Activated CD4-positive, alpha-beta T cell treated with anti-CD3 and anti-CD28 coated beads, Interleukin-2, Interleukin-4, amounts not matched to agents 100 ng/mL and 50 ng/mL, durations not matched to agents 16 hours and 8 hours (primary cell): ENCODE data around the gene FAM200C.

Experiments
- DNase-seq: peaks from one replicate; pipeline ENCODE4 v3.0.0-alpha.2; 2020; ENCODE audit warnings: low spot score

Gene FAM200C

DNA sequence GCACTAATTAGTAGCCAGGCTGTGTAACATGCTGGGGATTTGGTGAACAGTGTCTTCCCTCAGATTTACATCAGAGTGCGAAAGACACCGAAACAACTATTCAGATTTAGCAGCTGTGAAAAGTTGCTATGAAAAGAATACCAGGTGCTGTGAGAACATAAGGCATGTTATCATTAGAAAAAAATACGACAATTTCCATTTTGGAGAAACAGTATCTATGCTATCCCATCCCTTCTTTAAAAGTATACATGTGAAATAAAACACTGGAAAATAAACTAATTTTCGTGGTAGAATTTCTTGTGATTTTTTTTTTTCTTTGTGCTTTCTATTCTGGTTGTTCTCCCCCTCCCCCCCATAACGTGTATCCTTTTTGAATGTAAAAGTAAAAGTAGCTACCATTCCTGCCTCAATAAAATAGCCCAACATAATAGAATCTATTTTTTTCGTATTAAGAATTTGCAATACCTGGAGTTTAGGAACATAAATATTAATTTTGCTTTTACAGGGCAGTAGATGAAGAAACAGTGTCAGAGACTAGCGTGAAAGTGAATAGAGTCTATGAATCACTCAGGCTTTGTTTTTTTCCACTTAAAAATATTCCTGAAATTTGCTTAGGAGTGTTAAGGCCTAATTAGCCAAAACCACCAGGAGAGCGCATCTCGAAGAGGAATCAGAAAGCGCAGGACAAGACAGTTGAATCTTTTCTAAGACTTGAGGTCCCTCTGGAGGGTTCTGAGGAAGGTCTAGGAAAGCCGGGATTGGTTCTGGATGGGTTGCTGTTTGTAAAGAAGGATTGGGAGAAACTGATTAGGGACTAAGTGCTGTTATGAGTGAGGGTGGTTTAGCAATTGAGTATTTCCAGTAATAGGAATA is 19.8 kb upstream of the FAM200C start:
- no peak for DNase-seq

DNA sequence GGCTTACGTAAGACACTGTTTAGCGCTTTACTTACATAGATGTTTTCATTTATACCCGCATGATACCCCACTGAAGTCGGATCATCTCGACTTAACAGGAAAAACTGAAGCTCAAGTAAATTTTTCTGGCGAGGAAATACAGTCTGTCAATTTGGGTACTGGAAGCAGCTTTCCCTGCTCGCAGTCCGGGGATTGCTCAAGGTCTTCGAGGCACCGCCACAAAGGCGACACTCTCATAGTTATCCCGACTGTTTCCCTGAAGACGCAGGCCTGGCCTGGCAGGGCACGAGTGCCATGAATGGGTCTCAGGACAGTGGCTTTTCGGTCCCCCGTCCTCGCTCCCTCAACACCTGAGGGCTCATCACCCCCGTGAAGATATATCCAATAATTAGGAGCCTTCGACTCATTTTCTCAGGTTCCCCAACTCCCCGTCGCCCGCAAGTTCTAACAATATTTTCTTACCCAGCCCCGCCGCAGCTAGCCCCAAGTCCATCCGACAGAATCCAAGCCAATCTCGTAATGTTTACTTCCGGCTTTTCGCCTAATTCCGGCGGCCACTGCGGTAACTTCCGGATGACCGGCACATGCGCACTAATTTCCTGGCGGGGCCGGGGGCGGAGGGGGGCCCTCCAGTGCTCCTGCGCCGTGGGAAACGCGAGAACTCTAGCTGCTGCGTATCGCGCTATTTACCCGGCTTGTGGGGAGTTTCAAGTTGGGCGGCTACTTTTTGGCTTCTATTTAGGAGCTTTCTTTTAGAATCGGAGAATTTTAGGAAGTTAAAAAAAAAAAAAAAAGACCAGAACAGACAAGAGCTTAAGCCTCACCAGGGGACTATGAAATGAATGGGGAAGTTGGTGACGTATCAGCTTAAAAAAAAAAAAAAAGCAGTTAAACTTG is 19.0 kb upstream of the FAM200C start, which contains the start of gene SLU7:
SLU7 (minus strand) TSS at position 521 of the 897 bp plus-strand sequence. CDS start 3,787 bp downstream, outside the sequence.
- peak; percentile 94 for DNase-seq

GRCh38 chr5:160398806-160399205 is 1.0 kb downstream of the FAM200C start:
- DNase-seq: no peak

GRCh38 chr5:160397492-160397891 is 2.4 kb downstream of the FAM200C start:
- DNase-seq: no peak

DNA sequence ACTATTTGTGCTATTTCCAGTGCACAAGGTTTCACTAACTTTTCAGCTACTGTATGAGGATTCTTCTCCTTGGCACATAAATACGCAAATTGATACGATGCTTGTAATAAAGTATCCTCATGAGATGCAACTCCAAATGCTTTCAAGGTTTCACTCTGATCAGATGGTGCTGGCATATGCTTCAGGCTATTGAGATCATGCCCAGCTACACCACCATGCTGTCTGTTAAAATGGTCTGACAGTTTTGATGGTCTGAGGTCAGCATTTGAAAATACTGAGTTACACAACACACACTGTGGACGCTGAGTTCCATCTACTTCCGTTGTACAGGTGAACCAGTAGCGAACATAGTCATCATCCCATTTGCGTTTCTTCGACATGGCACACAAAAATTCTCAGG is 4.7 kb downstream of the FAM200C start:
- no peak for DNase-seq

DNA sequence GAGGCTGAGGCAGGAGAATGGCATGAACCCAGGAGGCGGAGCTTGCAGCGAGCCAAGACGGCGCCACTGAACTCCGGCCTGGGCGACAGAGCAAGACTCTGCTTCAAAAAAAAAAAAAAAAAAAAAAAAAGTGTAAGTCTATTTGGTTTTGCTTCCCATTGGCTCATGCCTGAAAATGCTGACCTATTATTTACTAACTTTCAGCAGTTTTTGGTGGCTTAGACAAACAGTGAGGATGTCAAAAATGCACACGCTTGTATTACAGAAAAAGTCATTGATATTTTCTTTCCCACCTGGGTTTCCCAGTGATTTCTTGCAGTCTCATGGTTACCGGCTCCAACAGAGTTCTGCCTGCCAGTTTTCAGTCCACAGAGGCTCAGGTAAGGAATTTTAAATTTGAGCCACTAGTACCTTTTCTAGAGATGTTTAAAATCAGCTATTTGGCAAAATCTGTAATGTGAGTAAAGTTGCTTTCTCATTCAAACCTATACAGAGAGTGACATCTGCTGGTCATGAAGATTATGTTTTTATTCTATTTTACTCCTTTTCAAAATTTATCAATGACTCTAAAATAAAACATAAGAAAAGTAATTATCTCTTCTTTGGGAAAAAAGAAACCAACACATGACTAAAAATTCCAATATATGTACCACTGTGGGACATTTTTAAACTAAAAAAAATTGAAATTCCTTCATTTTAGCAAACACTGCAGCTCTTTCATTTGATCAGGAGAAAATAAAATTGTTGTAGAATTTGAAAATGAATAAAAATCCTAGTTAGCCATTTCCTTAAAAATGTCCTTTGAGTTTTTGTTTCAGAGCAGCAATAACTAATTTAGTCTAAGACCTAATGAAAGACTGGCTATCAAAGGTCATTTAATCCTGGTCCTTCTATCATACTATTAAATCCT is 8.8 kb downstream of the FAM200C start:
- peak; percentile 27 for DNase-seq

DNA sequence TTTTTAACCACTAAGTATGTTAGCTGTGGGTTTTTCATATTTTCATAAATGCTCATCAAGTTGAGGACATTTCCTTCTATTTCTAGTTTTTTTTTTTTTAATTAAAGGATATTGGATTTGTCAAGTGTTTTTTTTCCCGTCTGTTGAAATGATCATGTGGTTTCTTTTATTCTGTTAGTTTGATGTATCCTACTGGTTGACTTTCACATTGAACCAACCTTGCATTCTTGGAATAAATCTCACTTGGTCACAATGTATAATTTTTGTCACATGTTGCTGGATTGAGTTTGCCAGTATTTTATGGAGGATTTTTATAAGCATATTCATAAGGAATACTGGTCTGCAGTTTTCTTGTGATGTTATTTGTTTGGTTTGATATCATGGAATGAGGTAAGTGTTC is 12.4 kb downstream of the FAM200C start:
- DNase-seq: no peak

- no peak for DNase-seq
Measured at GRCh38 chr5:160385496-160385895, 14.4 kb downstream of the FAM200C start.

DNA sequence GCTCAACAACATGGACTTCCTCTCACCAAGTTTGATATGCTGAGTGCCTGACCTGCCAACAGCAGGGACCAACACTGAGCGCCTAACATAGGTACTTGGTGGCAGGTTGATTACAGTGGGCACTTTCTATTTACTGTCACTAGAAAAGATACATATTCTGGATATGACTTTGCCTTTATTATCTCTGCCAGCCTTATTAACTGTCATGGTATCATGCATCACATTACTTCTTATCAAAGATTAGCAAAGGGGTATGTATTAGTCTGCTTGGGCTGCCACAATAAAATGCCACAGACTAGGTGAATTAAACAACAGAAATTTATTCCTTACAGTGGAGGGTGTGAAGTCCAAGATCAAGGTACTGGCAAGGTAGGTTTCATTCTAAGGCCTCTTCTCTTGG is 15.2 kb downstream of the FAM200C start:
- DNase-seq: no peak

DNA sequence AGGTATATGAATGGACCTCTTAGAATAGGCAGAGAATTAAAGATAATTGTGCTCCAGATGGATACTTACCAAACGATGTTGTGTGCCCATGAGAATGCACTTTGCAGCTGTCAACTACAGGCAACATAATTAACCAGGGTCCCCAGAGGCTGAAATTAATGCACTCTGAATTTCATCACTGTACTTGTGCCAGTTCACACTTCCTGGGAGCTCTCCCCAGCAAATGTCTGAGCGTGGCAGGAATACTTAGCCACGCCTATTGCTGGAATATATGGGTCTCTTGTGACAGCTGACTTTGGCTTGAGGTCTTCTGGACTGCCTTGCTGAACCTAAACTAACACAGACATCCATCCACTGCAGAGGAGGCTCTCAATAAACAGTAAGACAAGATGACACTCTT is 17.5 kb downstream of the FAM200C start:
- no peak for DNase-seq

- DNase-seq: no peak
Measured at GRCh38 chr5:160380041-160380440, 19.8 kb downstream of the FAM200C start.

- DNase-seq: no peak
Measured at GRCh38 chr5:160379511-160379910, 20.3 kb downstream of the FAM200C start.

DNA sequence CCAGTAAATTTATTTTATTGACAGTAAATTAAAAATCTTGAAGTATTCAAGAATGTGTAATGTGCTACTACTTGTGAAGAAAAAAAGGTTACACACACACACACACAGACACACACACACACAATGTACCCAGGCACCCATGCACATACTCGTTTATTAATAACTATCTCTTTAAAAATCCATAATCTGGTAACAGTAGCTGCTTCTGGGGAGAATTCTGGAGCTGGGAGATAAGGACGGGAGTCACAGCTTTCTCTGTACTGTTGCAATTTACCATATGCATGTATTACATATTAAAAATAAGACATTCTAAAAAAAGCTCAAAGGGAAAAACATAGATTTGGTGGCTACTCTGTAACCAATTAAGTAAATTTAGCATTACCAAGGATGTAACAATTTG is 21.5 kb downstream of the FAM200C start:
- no peak for DNase-seq

GRCh38 chr5:160377651-160378050 is 22.2 kb downstream of the FAM200C start:
- no peak for DNase-seq

- no peak for DNase-seq
Measured at GRCh38 chr5:160376416-160376815, 23.4 kb downstream of the FAM200C start.

- DNase-seq: no peak
Measured at GRCh38 chr5:160375701-160376100, 24.2 kb downstream of the FAM200C start.

- no peak for DNase-seq
Measured at GRCh38 chr5:160375166-160375565, 24.7 kb downstream of the FAM200C start.

- no peak for DNase-seq
Measured at GRCh38 chr5:160371294-160371693, 28.6 kb downstream of the FAM200C start.

DNA sequence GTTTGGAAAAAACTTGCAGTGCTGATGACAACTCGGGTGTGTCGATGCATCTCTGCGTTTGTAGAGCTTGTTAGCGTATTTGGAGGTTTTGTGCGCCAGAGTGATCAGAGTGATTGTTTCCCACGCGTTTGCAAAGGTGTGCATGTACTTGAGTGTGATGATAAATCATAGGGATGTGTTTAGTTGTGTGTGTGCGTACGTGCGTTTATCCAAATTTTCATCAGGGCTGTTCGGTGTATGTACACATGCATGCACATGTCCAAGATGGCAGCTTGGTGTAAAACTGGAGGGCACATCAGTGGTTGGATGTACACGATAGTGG is 29.2 kb downstream of the FAM200C start:
- no peak for DNase-seq

GRCh38 chr5:160369990-160370712 is 29.7 kb downstream of the FAM200C start, which contains the start of gene C1QTNF2:
C1QTNF2 (minus strand) TSS chr5:160370626; CDS start chr5:160355011, 15,615 bp downstream.
- no peak for DNase-seq

DNA sequence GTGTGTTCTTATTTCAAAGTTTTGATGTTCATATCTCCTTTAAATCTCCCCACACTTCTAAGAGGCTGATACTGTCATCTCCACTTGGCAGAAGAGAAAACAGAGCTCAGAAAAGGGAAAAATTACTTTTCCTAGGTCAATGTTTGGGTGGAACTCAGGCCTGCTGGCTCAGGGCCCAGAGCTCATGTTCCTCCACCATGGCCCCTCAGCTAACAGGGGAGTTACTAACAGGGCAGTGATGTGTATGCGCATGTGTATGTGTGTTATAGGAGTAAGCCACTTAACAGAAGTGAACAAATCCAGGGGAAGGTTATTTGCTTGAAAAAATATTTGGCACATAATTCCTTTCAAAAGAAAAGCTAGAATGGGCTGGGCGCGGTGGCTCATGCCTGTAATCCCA is 32.0 kb downstream of the FAM200C start:
- DNase-seq: no peak
